Vagina (tissue), 2 donors: Measurements from ENCODE around the gene SLC25A31.

ENCODE experiments used
- CTCF ChIP-seq, 3 experiments: fragments of 450-650 bp in 2 of 3; fragments of 200-600 bp in 1 of 3; sonication (generic) in 1 of 3; IDR thresholded peaks; one replicate each; pipeline ENCODE4 v1.5.1; 2017 to 2019; ENCODE audit warnings: antibody characterized with exemption in 3 of 3, mild to moderate bottlenecking in 2 of 3, moderate library complexity in 2 of 3
- POLR2A ChIP-seq, 2 donors: fragments of 450-650 bp; IDR thresholded peaks; one replicate each; pipeline ENCODE4 v1.6.1; 2017; ENCODE audit warnings: antibody characterized with exemption in 2 of 2, mild to moderate bottlenecking in 2 of 2, moderate library complexity in 2 of 2

GRCh38 chr4:127782275-127783025 is 52.2 kb downstream of the SLC25A31 start, which contains the start of gene HSPA4L:
- TF ChIP-seq CTCF (IDR thresholded peaks at IDR 0.05) = peak in 1 of 3 experiments; percentile 26
- peak in 1 of 2 donors; percentile 63 for TF ChIP-seq POLR2A (IDR thresholded peaks at IDR 0.05)
